Cardiac septum (tissue), 1 donor: ENCODE results near the gene VSTM2L. TPM values are rescaled to one million over a fixed set of nuclear protein-coding genes. Genes with fewer than 3 reads are reported as not detected.
"Not testable (repeated sequence)": the region's sequence is repeated elsewhere in the genome, so short reads cannot be mapped to it uniquely, and the experiment has no call there.

ENCODE experiments used
- DNase-seq: peaks from one replicate; pipeline ENCODE4 v3.0.0-alpha.2; 2020; ENCODE audit warnings: low spot score
- intact Hi-C: fragments of 100-400 bp; cut with DNase I; formaldehyde crosslinking; loops from one replicate; pipeline ENCODE4 v1.14.0; 2022
- long read RNA-seq: library from polyadenylated mRNA; unstranded; transcript quantifications from one replicate; pipeline ENCODE4 v2.0.0, GENCODE V29; 2021
- total RNA-seq: library from RNA; stranded (reverse); fragmentation: NEBNext Ultra II Directional; extraction: Animal tissue kit (Norgen Biotek cat#: 25700); gene quantifications from one replicate; pipeline ENCODE4 v1.2.1, GENCODE V29; 2021
- donor health status: DM: no; HTN: no; CAD: no.

The VSTM2L gene
- 11.1 TPM for total RNA-seq
- long read RNA-seq, transcript VSTM2L-202 (4 exons, 1,959 nt): major isoform, 13 of 20 reads
- long read RNA-seq, partial matches to known transcripts: 4 of 20 reads
- long read RNA-seq, other reads (novel, unspliced or antisense): 3 of 20 reads

GRCh38 chr20:37902504-37903313 lies at the start of gene VSTM2L:
TSS of gene VSTM2L (plus strand) at chr20:37903127. CDS start at chr20:37903351, 224 bp downstream.
- DNase-seq: no peak
- intact Hi-C loops: loop anchor here (5.0 kb wide), 1 partner anchor 90 kb away; no protein-coding TSS in a partner anchor

GRCh38 chr20:37853823-37854375 lies 49.0 kb upstream of the VSTM2L start:
- intact Hi-C loops: no loop called here

GRCh38 chr20:37856034-37856433 lies 46.9 kb upstream of the VSTM2L start:
- DNase-seq, intact Hi-C loops: not testable (repeated sequence)

More at GRCh38 chr20:37853823-37854375, 49.0 kb upstream of the VSTM2L start:
- DNase-seq: no peak

GRCh38 chr20:37856932-37857660 lies 45.8 kb upstream of the VSTM2L start:
- intact Hi-C loops: no loop called here

GRCh38 chr20:37859406-37860171 lies 43.3 kb upstream of the VSTM2L start:
- intact Hi-C loops: no loop called here
- DNase-seq: no peak

More at GRCh38 chr20:37856932-37857660, 45.8 kb upstream of the VSTM2L start:
- DNase-seq: no peak

GRCh38 chr20:37863289-37863688 lies 39.6 kb upstream of the VSTM2L start:
- no peak for DNase-seq
- intact Hi-C loops: no loop called here

GRCh38 chr20:37864298-37864697 lies 38.6 kb upstream of the VSTM2L start:
- intact Hi-C loops: no loop called here
- no peak for DNase-seq

- intact Hi-C loops: no loop called here
- no peak for DNase-seq
These were observed 36.9 kb upstream of the VSTM2L start for GRCh38 chr20:37866051-37866450.

GRCh38 chr20:37867289-37868195 lies 35.4 kb upstream of the VSTM2L start:
- intact Hi-C loops: no loop called here
- no peak for DNase-seq

- DNase-seq: no peak
These were observed 34.0 kb upstream of the VSTM2L start for GRCh38 chr20:37868851-37869333.

GRCh38 chr20:37869334-37869861 lies 33.5 kb upstream of the VSTM2L start:
- intact Hi-C loops: no loop called here
- no peak for DNase-seq

More at GRCh38 chr20:37868851-37869333, 34.0 kb upstream of the VSTM2L start:
- intact Hi-C loops: no loop called here

GRCh38 chr20:37870294-37870693 lies 32.6 kb upstream of the VSTM2L start:
- DNase-seq: no peak
- intact Hi-C loops: no loop called here

- intact Hi-C loops: no loop called here
- DNase-seq: no peak
These were observed 31.2 kb upstream of the VSTM2L start for GRCh38 chr20:37871751-37872150.

- DNase-seq: no peak
- intact Hi-C loops: no loop called here
These were observed 30.8 kb upstream of the VSTM2L start for GRCh38 chr20:37872161-37872560.

GRCh38 chr20:37873884-37874283 lies 29.0 kb upstream of the VSTM2L start:
- no peak for DNase-seq
- intact Hi-C loops: no loop called here

- no peak for DNase-seq
- intact Hi-C loops: no loop called here
These were observed 27.3 kb upstream of the VSTM2L start for GRCh38 chr20:37875460-37876175.

GRCh38 chr20:37876863-37877262 lies 26.1 kb upstream of the VSTM2L start:
- DNase-seq: no peak
- intact Hi-C loops: no loop called here
